ENCODE data around the gene NLK. TPM values are rescaled to one million over a fixed set of nuclear protein-coding genes. Genes with fewer than 3 reads are reported as not detected.
A peak's percentile ranks its signal among the peaks of the same experiment; 100 is the strongest.
"Not testable (repeated sequence)": the region's sequence is repeated elsewhere in the genome, so short reads cannot be mapped to it uniquely, and the experiment has no call there.

The NLK gene
- polyA plus RNA-seq (ENCODE audit: low read depth in 6 of 6), result 1 to 10 TPM; 1.3 to 6.9 (median 2.0) TPM

- no peaks in the 10 kb centered on the region for H3K36me3 Mint-ChIP-seq
- peaks cover 0 to 15% (median 0%) of the 10 kb centered on the region in 3 donors for H3K27me3 Mint-ChIP-seq
- ATAC-seq (ENCODE audit: low read depth in 2 of 2) (no peak), DNase-seq (no peak)
- H3K4me1 Mint-ChIP-seq, result peaks cover 46 to 78% (median 63%) of the 10 kb centered on the region in 3 donors
- H3K27ac Mint-ChIP-seq, result peak within 1 kb of the TSS; percentile 83 to 98 (median 88)
- H3K9me3 Mint-ChIP-seq, result peaks cover 0 to 4% (median 0%) of the 10 kb centered on the region in 7 donors
- H3K4me3 Mint-ChIP-seq, result peak within 1 kb of the TSS; percentile 78 to 95 (median 88)
Measured at GRCh38 chr17:28042657-28042720, at the start of gene NLK. Gene NLK (plus strand): TSS chr17:28042677. CDS start chr17:28042874, 197 bp downstream.

GRCh38 chr17:27993161-27993695, 49.2 kb upstream of the NLK start:
- no peaks in the 10 kb centered on the region for H3K9me3 Mint-ChIP-seq
- H3K4me3 Mint-ChIP-seq, result no peak overlapping the region
- no peak overlapping the region for H3K27ac Mint-ChIP-seq
- H3K27me3 Mint-ChIP-seq, result peaks cover 4 to 43% (median 21%) of the 10 kb centered on the region in 3 donors
- H3K36me3 Mint-ChIP-seq, result no peaks in the 10 kb centered on the region
- no peak for ATAC-seq (ENCODE audit: low read depth in 2 of 2)
- no peaks in the 10 kb centered on the region for H3K4me1 Mint-ChIP-seq
- no peak for DNase-seq

- Mint-ChIP-seq H3K4me1 (no peaks in the 10 kb centered on the region), H3K9me3 (no peaks in the 10 kb centered on the region), H3K36me3 (no peaks in the 10 kb centered on the region), H3K27me3 (peaks cover 8 to 44% (median 23%) of the 10 kb centered on the region in 3 donors), H3K27ac (no peak overlapping the region), H3K4me3 (no peak overlapping the region)
- no peak for DNase-seq
- ATAC-seq (ENCODE audit: low read depth in 2 of 2), result no peak
Measured at GRCh38 chr17:27993723-27994310, 48.7 kb upstream of the NLK start.

- H3K27ac Mint-ChIP-seq, result no peak overlapping the region
- no peak for DNase-seq
- H3K4me1 Mint-ChIP-seq, result no peaks in the 10 kb centered on the region
- no peak for ATAC-seq (ENCODE audit: low read depth in 2 of 2)
- H3K9me3 Mint-ChIP-seq, result no peaks in the 10 kb centered on the region
- no peaks in the 10 kb centered on the region for H3K36me3 Mint-ChIP-seq
- H3K4me3 Mint-ChIP-seq, result no peak overlapping the region
- peaks cover 10 to 45% (median 23%) of the 10 kb centered on the region in 3 donors for H3K27me3 Mint-ChIP-seq
Measured at GRCh38 chr17:27994586-27994985, 47.9 kb upstream of the NLK start.

DNA sequence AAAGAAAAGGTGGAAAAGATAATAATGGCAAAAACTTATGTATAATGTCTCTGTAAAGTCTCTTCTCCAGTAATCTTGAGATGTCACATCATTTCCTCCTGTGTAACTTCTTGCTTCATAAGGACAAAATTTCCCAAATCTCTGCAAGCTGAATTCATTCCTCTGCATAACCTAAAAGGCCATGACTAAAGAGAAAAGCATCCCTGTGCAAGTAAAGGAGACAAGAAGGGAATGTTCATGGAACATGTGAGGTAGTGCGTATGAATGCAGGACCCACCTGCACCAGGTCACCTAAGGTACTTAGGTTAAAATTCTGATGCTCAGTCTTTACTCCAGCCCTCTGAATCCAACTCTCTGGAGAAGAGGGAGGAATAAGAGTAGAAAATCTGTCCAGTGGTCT, 46.9 kb upstream of the NLK start:
- Mint-ChIP-seq H3K27me3 (peaks cover 14 to 40% (median 32%) of the 10 kb centered on the region in 3 donors), H3K36me3 (no peaks in the 10 kb centered on the region), H3K4me3 (no peak overlapping the region), H3K4me1 (no peaks in the 10 kb centered on the region), H3K9me3 (peaks cover 0 to 2% (median 0%) of the 10 kb centered on the region in 7 donors), H3K27ac (no peak overlapping the region)
- no peak for ATAC-seq (ENCODE audit: low read depth in 2 of 2)
- DNase-seq, result no peak

DNA sequence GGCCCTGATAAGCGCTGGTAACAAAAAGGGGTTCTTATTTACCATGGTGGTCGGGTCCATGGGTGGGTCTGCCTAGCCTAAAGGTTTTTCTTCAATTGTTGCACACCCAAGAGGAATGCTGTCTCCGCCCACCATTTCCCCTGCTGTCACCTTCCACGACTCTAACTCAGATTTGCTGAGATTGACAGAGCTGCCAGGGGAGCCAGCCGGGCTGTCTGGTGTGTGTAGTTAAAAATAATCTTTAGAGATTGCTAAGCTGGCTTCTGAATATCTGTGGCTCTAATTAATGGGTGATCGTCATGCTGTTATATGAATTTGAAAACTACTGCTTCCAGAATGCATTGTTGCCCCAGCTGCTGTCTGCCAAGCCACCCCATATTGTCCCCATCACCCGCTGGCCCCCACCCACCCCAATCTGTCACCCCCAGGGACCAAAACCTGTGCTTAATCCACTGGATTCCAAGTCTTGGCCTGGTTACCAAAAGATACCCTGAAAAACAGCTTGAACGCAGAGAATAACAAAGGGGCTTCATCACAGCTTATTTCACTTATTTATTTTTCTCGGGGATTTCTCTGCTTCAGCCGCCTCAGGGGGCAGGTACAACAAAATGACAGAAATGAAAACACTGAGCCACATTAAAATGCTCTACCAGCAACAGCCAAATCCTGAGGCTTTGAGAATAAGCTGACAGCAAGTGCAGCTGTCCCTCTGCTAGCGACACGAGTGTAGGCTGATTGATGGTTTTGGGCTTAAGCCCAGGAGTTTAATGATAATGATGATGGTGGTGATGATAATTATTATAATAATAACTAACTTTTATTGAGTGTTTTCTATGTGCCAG, 46.1 kb upstream of the NLK start:
- ATAC-seq (ENCODE audit: low read depth in 2 of 2) (no peak), DNase-seq (no peak)
- H3K36me3 Mint-ChIP-seq, result no peaks in the 10 kb centered on the region
- peaks cover 15 to 35% (median 29%) of the 10 kb centered on the region in 3 donors for H3K27me3 Mint-ChIP-seq
- H3K4me1 Mint-ChIP-seq, result no peaks in the 10 kb centered on the region
- H3K27ac Mint-ChIP-seq, result no peak overlapping the region
- H3K9me3 Mint-ChIP-seq, result peaks cover 0 to 2% (median 0%) of the 10 kb centered on the region in 7 donors
- no peak overlapping the region for H3K4me3 Mint-ChIP-seq

DNA sequence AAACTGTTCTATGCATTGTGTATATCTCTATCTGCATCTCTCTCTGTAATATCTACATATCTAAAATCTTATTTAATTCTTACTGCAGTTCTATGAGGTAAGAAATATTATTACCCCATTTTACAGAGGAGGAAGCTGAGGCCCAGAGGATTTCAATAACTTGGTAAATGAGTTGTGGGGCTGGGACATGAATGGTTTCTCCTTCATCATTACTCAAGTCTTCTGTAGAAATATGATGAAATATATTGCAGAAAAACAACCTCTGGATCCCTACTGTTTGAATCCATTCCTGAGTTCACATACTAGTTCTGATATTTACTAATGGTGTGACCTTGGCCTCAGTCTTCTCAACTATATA, 45.5 kb upstream of the NLK start:
- Mint-ChIP-seq H3K27ac (no peak overlapping the region), H3K9me3 (peaks cover 0 to 2% (median 0%) of the 10 kb centered on the region in 7 donors), H3K4me3 (no peak overlapping the region), H3K27me3 (peaks cover 15 to 34% (median 29%) of the 10 kb centered on the region in 3 donors), H3K4me1 (no peaks in the 10 kb centered on the region), H3K36me3 (no peaks in the 10 kb centered on the region)
- DNase-seq, result no peak
- ATAC-seq (ENCODE audit: low read depth in 2 of 2), result no peak

- ATAC-seq (ENCODE audit: low read depth in 2 of 2), result no peak
- Mint-ChIP-seq H3K27me3 (peaks cover 15 to 34% (median 29%) of the 10 kb centered on the region in 3 donors), H3K4me1 (no peaks in the 10 kb centered on the region), H3K9me3 (peaks cover 0 to 2% (median 0%) of the 10 kb centered on the region in 7 donors), H3K27ac (no peak overlapping the region), H3K4me3 (no peak overlapping the region), H3K36me3 (no peaks in the 10 kb centered on the region)
- no peak for DNase-seq
Measured at GRCh38 chr17:27997522-27997921, 45.0 kb upstream of the NLK start.

- Mint-ChIP-seq H3K9me3 (peaks cover 0 to 2% (median 0%) of the 10 kb centered on the region in 7 donors), H3K27ac (no peak overlapping the region), H3K4me3 (no peak overlapping the region), H3K27me3 (peaks cover 18 to 24% (median 19%) of the 10 kb centered on the region in 3 donors), H3K36me3 (no peaks in the 10 kb centered on the region), H3K4me1 (no peaks in the 10 kb centered on the region)
- ATAC-seq (ENCODE audit: low read depth in 2 of 2) (no peak), DNase-seq (no peak)
Measured at GRCh38 chr17:28001149-28001548, 41.3 kb upstream of the NLK start.

GRCh38 chr17:28004344-28004743, 38.1 kb upstream of the NLK start:
- Mint-ChIP-seq H3K4me3 (no peak overlapping the region), H3K27ac (no peak overlapping the region), H3K27me3 (peaks cover 14 to 28% (median 23%) of the 10 kb centered on the region in 3 donors), H3K4me1 (no peaks in the 10 kb centered on the region), H3K9me3 (peaks cover 0 to 2% (median 0%) of the 10 kb centered on the region in 7 donors), H3K36me3 (no peaks in the 10 kb centered on the region)
- ATAC-seq (ENCODE audit: low read depth in 2 of 2) (no peak), DNase-seq (no peak)

DNA sequence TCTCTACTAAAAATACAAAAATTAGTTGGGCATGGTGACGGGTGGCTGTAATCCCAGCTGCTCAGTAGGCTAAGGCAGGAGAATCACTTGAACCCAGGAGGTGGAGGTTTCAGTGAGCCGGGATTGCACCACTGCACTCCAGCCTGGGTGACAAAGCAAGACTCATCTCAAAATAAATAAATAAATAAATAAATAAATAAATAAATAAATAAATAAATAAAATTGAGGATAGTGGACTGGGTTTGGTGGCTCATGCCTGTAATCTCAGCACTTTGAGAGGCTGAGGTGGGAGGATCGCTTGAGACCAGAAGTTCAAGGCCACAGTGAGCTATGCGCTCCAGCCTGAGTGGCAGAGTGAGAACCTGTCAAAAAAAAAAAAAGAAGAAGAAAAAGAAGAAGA, 34.6 kb upstream of the NLK start:
- H3K27ac Mint-ChIP-seq; H3K4me3 Mint-ChIP-seq; H3K4me1 Mint-ChIP-seq; ATAC-seq (ENCODE audit: low read depth in 2 of 2); DNase-seq; H3K9me3 Mint-ChIP-seq; H3K36me3 Mint-ChIP-seq: not testable (repeated sequence)
- peaks cover 18 to 25% (median 20%) of the 10 kb centered on the region in 3 donors for H3K27me3 Mint-ChIP-seq

GRCh38 chr17:28008513-28008912, 34.0 kb upstream of the NLK start:
- ATAC-seq (ENCODE audit: low read depth in 2 of 2) (no peak), DNase-seq (no peak)
- H3K36me3 Mint-ChIP-seq, result no peaks in the 10 kb centered on the region
- H3K9me3 Mint-ChIP-seq, result no peaks in the 10 kb centered on the region
- H3K4me3 Mint-ChIP-seq, result no peak overlapping the region
- H3K27me3 Mint-ChIP-seq, result peaks cover 18 to 25% (median 20%) of the 10 kb centered on the region in 3 donors
- no peak overlapping the region for H3K27ac Mint-ChIP-seq
- no peaks in the 10 kb centered on the region for H3K4me1 Mint-ChIP-seq

- Mint-ChIP-seq H3K27me3 (peaks cover 19 to 27% (median 20%) of the 10 kb centered on the region in 3 donors), H3K9me3 (no peaks in the 10 kb centered on the region), H3K27ac (no peak overlapping the region), H3K36me3 (no peaks in the 10 kb centered on the region), H3K4me1 (no peaks in the 10 kb centered on the region), H3K4me3 (no peak overlapping the region)
- DNase-seq (no peak), ATAC-seq (ENCODE audit: low read depth in 2 of 2) (no peak)
Measured at GRCh38 chr17:28010406-28010805, 32.1 kb upstream of the NLK start.

DNA sequence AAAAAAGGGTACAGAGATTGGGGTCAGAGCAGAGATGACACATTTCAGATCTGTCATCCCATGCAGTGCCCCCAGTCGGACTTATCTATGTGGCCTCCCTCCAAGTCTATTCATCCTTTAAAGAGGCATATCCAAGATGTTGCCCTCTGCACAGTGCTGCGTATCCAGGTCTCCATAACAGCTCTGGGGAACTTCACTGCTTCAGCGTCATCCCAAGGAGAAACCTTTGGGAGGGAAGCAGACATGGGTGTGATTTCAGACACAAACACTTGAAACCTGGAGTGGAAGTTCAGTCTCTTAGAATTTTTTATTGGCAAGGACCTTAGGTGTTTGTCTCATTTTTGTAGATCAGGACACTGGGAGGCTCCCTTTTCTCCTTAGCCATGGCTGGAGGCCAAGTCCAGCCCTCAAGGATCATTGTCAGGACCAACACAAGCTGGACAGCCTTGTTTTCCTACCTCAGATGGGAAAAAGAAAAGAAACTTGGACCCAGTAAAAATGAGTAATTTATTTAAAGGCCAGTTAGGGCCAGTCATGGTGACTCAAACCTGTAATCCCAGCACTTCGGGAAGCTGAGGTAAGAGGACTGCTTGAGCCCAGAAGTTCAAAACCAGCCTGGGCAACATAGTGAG, 23.9 kb upstream of the NLK start:
- no peak for DNase-seq
- no peak for ATAC-seq (ENCODE audit: low read depth in 2 of 2)
- Mint-ChIP-seq H3K27ac (no peak overlapping the region), H3K36me3 (no peaks in the 10 kb centered on the region), H3K27me3 (peaks cover 20 to 32% (median 20%) of the 10 kb centered on the region in 3 donors), H3K4me3 (no peak overlapping the region), H3K4me1 (no peaks in the 10 kb centered on the region), H3K9me3 (peaks cover 0 to 4% (median 0%) of the 10 kb centered on the region in 7 donors)
